GM21515 (cell line): ENCODE measurements around the gene TRDMT1.

Experiments used
- ATAC-seq: cut with Tn5 transposase; IDR thresholded peaks from one replicate; pipeline ENCODE4 v1.9.1; 2021; ENCODE audit not compliant: unreplicated experiment

Gene TRDMT1

GRCh38 chr10:17177014-17177413 is 24.5 kb downstream of the TRDMT1 start:
- no peak for ATAC-seq

GRCh38 chr10:17176091-17176490 is 25.4 kb downstream of the TRDMT1 start:
- no peak for ATAC-seq

GRCh38 chr10:17175551-17175950 is 25.9 kb downstream of the TRDMT1 start:
- no peak for ATAC-seq

GRCh38 chr10:17174626-17175025 is 26.8 kb downstream of the TRDMT1 start:
- ATAC-seq: no peak

GRCh38 chr10:17171141-17171641 is 30.3 kb downstream of the TRDMT1 start:
- no peak for ATAC-seq

GRCh38 chr10:17169803-17170202 is 31.7 kb downstream of the TRDMT1 start:
- ATAC-seq: no peak

- ATAC-seq: no peak
These were observed 34.8 kb downstream of the TRDMT1 start for GRCh38 chr10:17166699-17167098.

GRCh38 chr10:17162828-17163227 is 38.6 kb downstream of the TRDMT1 start:
- no peak for ATAC-seq

GRCh38 chr10:17161775-17162174 is 39.7 kb downstream of the TRDMT1 start:
- no peak for ATAC-seq

- ATAC-seq: no peak
These were observed 44.4 kb downstream of the TRDMT1 start for GRCh38 chr10:17157024-17157423.

GRCh38 chr10:17155826-17156225 is 45.6 kb downstream of the TRDMT1 start:
- ATAC-seq: no peak

GRCh38 chr10:17154116-17154515 is 47.4 kb downstream of the TRDMT1 start:
- ATAC-seq: no peak

- no peak for ATAC-seq
These were observed 48.2 kb downstream of the TRDMT1 start for GRCh38 chr10:17153321-17153720.

GRCh38 chr10:17151716-17152115 is 49.8 kb downstream of the TRDMT1 start:
- ATAC-seq: no peak

- no peak for ATAC-seq
These were observed 53.5 kb downstream of the TRDMT1 start for GRCh38 chr10:17147884-17148489.

GRCh38 chr10:17146892-17147291 is 54.6 kb downstream of the TRDMT1 start:
- ATAC-seq: no peak

GRCh38 chr10:17145239-17145638 is 56.2 kb downstream of the TRDMT1 start:
- no peak for ATAC-seq

GRCh38 chr10:17144757-17145156 is 56.7 kb downstream of the TRDMT1 start:
- ATAC-seq: peak; percentile 72

- no peak for ATAC-seq
These were observed 57.4 kb downstream of the TRDMT1 start for GRCh38 chr10:17144032-17144431.

GRCh38 chr10:17143055-17143690 is 58.3 kb downstream of the TRDMT1 start:
- ATAC-seq: no peak

GRCh38 chr10:17141504-17142229 is 59.8 kb downstream of the TRDMT1 start:
- ATAC-seq: no peak

GRCh38 chr10:17140386-17140761 is 61.1 kb downstream of the TRDMT1 start:
- ATAC-seq: no peak
